CD14-positive monocyte (primary cell): ENCODE data around the gene RAB11FIP3. TPM values are rescaled to one million over a fixed set of nuclear protein-coding genes. Genes with fewer than 3 reads are reported as not detected.

ENCODE experiments used
- DNase-seq, 3 donors: peaks; one replicate each; pipeline ENCODE4 v3.0.0-alpha.2; 2011 to 2022
- H2AFZ ChIP-seq: 2 replicates; pipeline ENCODE4 v1.6.0; 2012; ENCODE audit warnings: mild to moderate bottlenecking, low read depth, low read length, inconsistent platforms; ENCODE audit not compliant: insufficient read depth, poor library complexity, severe bottlenecking
- H3K27ac ChIP-seq, 2 donors: 1 replicate in 1 of 2; 2 replicates in 1 of 2; pipeline ENCODE4 v1.5.1; 2012 to 2013; ENCODE audit warnings: low read length in 2 of 2, control low read depth in 1 of 2, inconsistent platforms in 1 of 2, low read depth in 1 of 2, mild to moderate bottlenecking in 1 of 2
- H3K27me3 ChIP-seq, 2 donors: one replicate each; pipeline versions ENCODE4 v1.6.0 to v1.6.1; 2011 to 2013; ENCODE audit warnings: low read length in 2 of 2; ENCODE audit not compliant: control insufficient read depth in 2 of 2, insufficient read depth in 2 of 2
- H3K36me3 ChIP-seq, 2 donors: replicated peaks in 1 of 2; 1 replicate in 1 of 2; 2 replicates in 1 of 2; pipeline versions ENCODE4 v1.5.1 to v1.6.1; 2012 to 2013; ENCODE audit warnings: low read length in 2 of 2, control low read depth in 1 of 2, inconsistent platforms in 1 of 2, mild to moderate bottlenecking in 1 of 2; ENCODE audit not compliant: insufficient read depth in 2 of 2, control insufficient read depth in 1 of 2
- H3K4me1 ChIP-seq, 2 donors: 1 replicate in 1 of 2; 2 replicates in 1 of 2; pipeline versions ENCODE4 v1.5.1 to v1.6.1; 2012 to 2013; ENCODE audit warnings: low read length in 2 of 2, control low read depth in 1 of 2, inconsistent platforms in 1 of 2, mild to moderate bottlenecking in 1 of 2, moderate library complexity in 1 of 2; ENCODE audit not compliant: insufficient read depth in 2 of 2, control insufficient read depth in 1 of 2
- H3K4me2 ChIP-seq: replicated peaks from 2 replicates; pipeline ENCODE3; 2012; ENCODE audit warnings: low read length, moderate library complexity, mild to moderate bottlenecking; ENCODE audit not compliant: poor library complexity, severe bottlenecking; ENCODE audit errors: extremely low read depth
- H3K4me3 ChIP-seq, 3 experiments: fragments of 200-600 bp in 1 of 3; sonication (generic) in 1 of 3; replicated peaks in 1 of 3; 1 replicate in 2 of 3; 2 replicates in 1 of 3; pipeline ENCODE4 v1.5.1; 2011 to 2013; ENCODE audit warnings: low read length in 3 of 3, mild to moderate bottlenecking in 3 of 3, control low read depth in 2 of 3, low read depth in 2 of 3, inconsistent platforms in 1 of 3, moderate library complexity in 1 of 3
- H3K79me2 ChIP-seq: 2 replicates; pipeline ENCODE4 v1.6.0; 2012; ENCODE audit warnings: mild to moderate bottlenecking, control low read depth, inconsistent platforms, low read length, moderate library complexity; ENCODE audit not compliant: insufficient read depth
- H3K9ac ChIP-seq: 2 replicates; pipeline ENCODE4 v1.6.0; 2017; ENCODE audit warnings: low read length, mild to moderate bottlenecking; ENCODE audit not compliant: insufficient read depth, poor library complexity, severe bottlenecking
- H3K9me3 ChIP-seq, 2 donors: replicated peaks in 1 of 2; 1 replicate in 1 of 2; 2 replicates in 1 of 2; pipeline versions ENCODE4 v1.5.1 to v1.6.1; 2012 to 2013; ENCODE audit warnings: low read length in 2 of 2, control low read depth in 1 of 2; ENCODE audit not compliant: control insufficient read depth in 1 of 2, insufficient read depth in 1 of 2
- H4K20me1 ChIP-seq: 2 replicates; pipeline ENCODE4 v1.6.0; 2012; ENCODE audit warnings: mild to moderate bottlenecking, low read length, control low read depth, moderate library complexity; ENCODE audit not compliant: insufficient read depth
- H3K27ac Mint-ChIP-seq, 7 donors: one replicate each; pipeline ENCODE4 v1.8.0; 2020; ENCODE audit warnings: mild to moderate bottlenecking in 7 of 7, mixed read lengths in 7 of 7, moderate library complexity in 6 of 7, inconsistent platforms in 2 of 7
- H3K27me3 Mint-ChIP-seq, 3 donors: one replicate each; pipeline ENCODE4 v1.8.0; 2021 to 2022; ENCODE audit warnings: low read depth in 3 of 3, mild to moderate bottlenecking in 3 of 3, mixed read lengths in 3 of 3, moderate library complexity in 3 of 3, inconsistent platforms in 1 of 3
- H3K36me3 Mint-ChIP-seq, 2 donors: one replicate each; pipeline ENCODE4 v1.8.0; 2020; ENCODE audit warnings: mixed read lengths in 2 of 2, inconsistent platforms in 1 of 2, mild to moderate bottlenecking in 1 of 2
- H3K4me1 Mint-ChIP-seq: one replicate; pipeline ENCODE4 v1.8.0; 2020; ENCODE audit warnings: mild to moderate bottlenecking, mixed read lengths
- H3K4me3 Mint-ChIP-seq, 2 donors: one replicate each; pipeline ENCODE4 v1.8.0; 2020; ENCODE audit warnings: mild to moderate bottlenecking in 2 of 2, mixed read lengths in 2 of 2, moderate library complexity in 1 of 2
- H3K9me3 Mint-ChIP-seq, 7 donors: one replicate each; pipeline ENCODE4 v1.8.0; 2020 to 2022; ENCODE audit warnings: mixed read lengths in 7 of 7, mild to moderate bottlenecking in 6 of 7, moderate library complexity in 6 of 7, inconsistent platforms in 2 of 7
- WGBS: methylation state at CpG from one replicate; pipeline ENCODE4 v1.1.5; 2013; ENCODE audit warnings: missing lambda C conversion rate; ENCODE audit not compliant: insufficient coverage; 5-methylcytosine and 5-hydroxymethylcytosine counted together
- intact Hi-C, 2 donors: fragments of 100-400 bp; cut with micrococcal nuclease; formaldehyde crosslinking; loops; one replicate each; pipeline versions ENCODE4 v1.15.0 to v1.15.1; 2023
- polyA plus RNA-seq, 3 donors: library from polyadenylated mRNA; depleted of rRNA in 1 of 3; unstranded in 2 of 3; stranded (reverse) in 1 of 3; fragments of 300-500 nt in 2 of 3; fragments of >200 nt in 1 of 3; fragmentation: Illumina TruSeq in 2 of 3; gene quantifications; 1 replicate in 2 of 3; 2 replicates in 1 of 3; pipeline ENCODE4 v1.2.3, GENCODE V29; 2012 to 2021
- TF ChIP-seq, protein P1 (sequence below): fragments of 200-600 bp; IDR thresholded peaks from one replicate; pipeline ENCODE4 v1.8.0; 2022; ENCODE audit warnings: antibody characterized with exemption, mild to moderate bottlenecking

RAB11FIP3 gene
- polyA plus RNA-seq, 3 donors: 0.37 to 7.5 (median 0.49) TPM

DNA sequence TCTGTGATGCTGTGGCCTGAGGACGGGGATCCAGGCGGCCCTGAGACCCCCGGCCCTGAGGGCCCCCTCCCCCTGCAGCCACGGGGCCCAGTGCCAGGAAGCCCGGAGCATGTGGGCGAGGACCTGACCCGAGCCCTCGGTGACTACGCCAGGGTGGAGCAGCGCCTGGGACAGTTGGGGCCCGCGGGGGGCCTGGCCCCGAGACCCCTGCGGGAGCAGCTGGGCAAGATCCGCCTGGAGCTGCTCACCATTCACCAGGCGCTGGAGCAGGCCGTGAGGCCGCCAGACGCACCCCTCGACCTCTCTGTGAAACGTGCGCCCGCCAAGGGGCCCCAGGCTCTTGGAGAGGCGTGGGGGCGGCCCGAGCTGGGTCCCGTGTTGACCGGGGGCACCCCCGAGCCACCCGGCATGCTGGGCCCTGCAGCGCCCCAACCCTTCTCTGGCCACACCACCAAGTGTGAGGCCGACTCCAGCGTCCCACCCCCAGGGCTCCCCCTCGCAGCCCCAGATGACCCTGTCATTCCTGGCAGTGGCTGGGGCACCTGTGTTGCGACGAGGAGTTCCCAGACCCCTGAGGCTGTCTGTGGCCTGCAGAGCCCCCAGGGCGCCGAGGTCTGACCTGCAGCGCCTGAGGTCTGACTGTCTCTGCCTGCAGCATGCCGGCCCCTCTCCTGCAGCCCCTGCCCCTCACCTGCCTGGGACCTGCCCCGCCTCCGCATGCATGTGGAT lies 139.4 kb downstream of the RAB11FIP3 start:
- Mint-ChIP-seq H3K9me3 (peaks cover 0 to 2% (median 0%) of the 10 kb centered on the region in 7 donors), H3K4me1 (peaks cover 16% of the 10 kb centered on the region), H3K36me3 (no peaks in the 10 kb centered on the region), H3K27me3 (peaks cover 11 to 19% (median 19%) of the 10 kb centered on the region in 3 donors), H3K27ac (no peak overlapping the region), H3K4me3 (no peak overlapping the region)
- no peaks in the 10 kb centered on the region for H3K36me3 ChIP-seq
- no peaks in the 10 kb centered on the region for H3K79me2 ChIP-seq
- peaks cover 5 to 12% of the 10 kb centered on the region in 2 donors for H3K27me3 ChIP-seq
- TF ChIP-seq, protein P1, sequence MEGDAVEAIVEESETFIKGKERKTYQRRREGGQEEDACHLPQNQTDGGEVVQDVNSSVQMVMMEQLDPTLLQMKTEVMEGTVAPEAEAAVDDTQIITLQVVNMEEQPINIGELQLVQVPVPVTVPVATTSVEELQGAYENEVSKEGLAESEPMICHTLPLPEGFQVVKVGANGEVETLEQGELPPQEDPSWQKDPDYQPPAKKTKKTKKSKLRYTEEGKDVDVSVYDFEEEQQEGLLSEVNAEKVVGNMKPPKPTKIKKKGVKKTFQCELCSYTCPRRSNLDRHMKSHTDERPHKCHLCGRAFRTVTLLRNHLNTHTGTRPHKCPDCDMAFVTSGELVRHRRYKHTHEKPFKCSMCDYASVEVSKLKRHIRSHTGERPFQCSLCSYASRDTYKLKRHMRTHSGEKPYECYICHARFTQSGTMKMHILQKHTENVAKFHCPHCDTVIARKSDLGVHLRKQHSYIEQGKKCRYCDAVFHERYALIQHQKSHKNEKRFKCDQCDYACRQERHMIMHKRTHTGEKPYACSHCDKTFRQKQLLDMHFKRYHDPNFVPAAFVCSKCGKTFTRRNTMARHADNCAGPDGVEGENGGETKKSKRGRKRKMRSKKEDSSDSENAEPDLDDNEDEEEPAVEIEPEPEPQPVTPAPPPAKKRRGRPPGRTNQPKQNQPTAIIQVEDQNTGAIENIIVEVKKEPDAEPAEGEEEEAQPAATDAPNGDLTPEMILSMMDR: no peak
- intact Hi-C loops: no loop called here
- H3K9ac ChIP-seq: no peak overlapping the region
- H3K9me3 ChIP-seq: no peaks in the 10 kb centered on the region
- H3K4me1 ChIP-seq: peaks cover 18 to 26% of the 10 kb centered on the region in 2 donors
- no peaks in the 10 kb centered on the region for H4K20me1 ChIP-seq
- DNase-seq: no peak
- 93% methylated on average over 41 of the region's 42 CpGs for WGBS
- H3K4me3 ChIP-seq: no peak overlapping the region
- no peak overlapping the region for H3K4me2 ChIP-seq
- no peak overlapping the region for H2AFZ ChIP-seq
- no peak overlapping the region for H3K27ac ChIP-seq

DNA sequence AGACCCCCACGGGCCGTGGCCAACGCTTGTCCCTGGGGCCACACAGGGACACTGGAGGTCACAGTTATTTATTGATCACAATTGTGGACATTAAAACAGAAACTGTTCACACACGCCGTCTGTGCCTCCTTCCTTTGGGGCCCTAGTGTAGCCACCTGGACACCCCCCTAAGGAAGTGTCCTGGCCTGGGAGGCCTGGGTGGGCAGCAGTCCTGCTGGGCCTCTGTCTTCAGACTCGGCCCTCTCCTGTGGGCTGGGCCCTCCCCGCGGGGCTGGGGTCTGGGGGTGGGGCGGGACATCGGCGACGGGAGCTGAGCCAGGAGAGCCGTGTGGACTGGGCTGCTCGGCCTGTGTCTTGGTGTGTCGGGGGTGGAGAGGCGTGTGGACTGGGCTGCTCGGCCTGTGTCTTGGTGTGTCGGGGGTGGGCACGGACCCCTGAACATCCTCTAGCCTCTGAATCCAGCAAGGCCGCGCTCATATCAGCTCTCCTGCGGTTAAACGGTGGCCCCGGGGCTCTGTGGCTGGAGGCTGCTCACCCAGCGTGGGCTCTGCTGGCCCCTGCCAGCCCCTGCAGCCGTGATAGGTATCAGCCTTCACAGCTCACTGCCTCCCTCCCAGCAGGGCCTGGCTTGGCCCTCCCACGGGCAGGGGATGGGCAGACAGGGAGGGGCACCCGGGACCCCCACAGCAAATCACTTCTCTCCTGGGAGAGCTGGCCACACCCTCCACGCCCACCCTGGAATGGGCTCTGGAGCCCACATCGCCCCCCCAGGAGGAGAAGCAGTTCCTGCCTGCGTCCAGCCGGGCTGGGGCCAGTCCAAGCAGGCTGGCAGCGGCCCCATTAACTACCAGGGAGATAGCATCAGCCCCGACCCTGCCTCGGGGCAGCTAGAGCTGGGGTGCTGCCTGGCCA lies 140.2 kb downstream of the RAB11FIP3 start:
- no peaks in the 10 kb centered on the region for H3K9me3 ChIP-seq
- no peaks in the 10 kb centered on the region for H3K36me3 ChIP-seq
- Mint-ChIP-seq H3K36me3 (no peaks in the 10 kb centered on the region), H3K4me3 (no peak overlapping the region), H3K27ac (no peak overlapping the region), H3K4me1 (peaks cover 21% of the 10 kb centered on the region), H3K27me3 (peaks cover 11 to 19% (median 19%) of the 10 kb centered on the region in 3 donors), H3K9me3 (peaks cover 0 to 2% (median 1%) of the 10 kb centered on the region in 7 donors)
- H3K79me2 ChIP-seq: peaks cover 2% of the 10 kb centered on the region
- 89% methylated on average over 30 of the region's 35 CpGs for WGBS
- H2AFZ ChIP-seq: peak overlapping the region; percentile 75
- no peak for DNase-seq
- intact Hi-C loops: no loop called here
- no peak overlapping the region for H3K4me2 ChIP-seq
- no peak overlapping the region for H3K27ac ChIP-seq
- peaks cover 5 to 12% of the 10 kb centered on the region in 2 donors for H3K27me3 ChIP-seq
- H3K4me1 ChIP-seq: peaks cover 23 to 33% of the 10 kb centered on the region in 2 donors
- TF ChIP-seq, protein P1: no peak
- H4K20me1 ChIP-seq: no peaks in the 10 kb centered on the region
- no peak overlapping the region for H3K4me3 ChIP-seq
- H3K9ac ChIP-seq: no peak overlapping the region
